Endothelial cell of umbilical vein (primary cell): Measurements from ENCODE around the gene EP400.

Experiments used
- EZH2 ChIP-seq: IDR thresholded peaks from 2 replicates; pipeline ENCODE4 v1.6.1; 2012; ENCODE audit warnings: borderline replicate concordance, low read depth, mild to moderate bottlenecking, moderate library complexity, low read length, inconsistent platforms; ENCODE audit not compliant: severe bottlenecking
- FOS ChIP-seq: IDR thresholded peaks from 2 replicates; pipeline ENCODE4 v1.6.1; 2011; ENCODE audit warnings: mild to moderate bottlenecking, low read length, moderate library complexity, borderline replicate concordance; ENCODE audit not compliant: insufficient read depth
- MAX ChIP-seq: IDR thresholded peaks from 2 replicates; pipeline ENCODE4 v1.6.1; 2011; ENCODE audit not compliant: insufficient read depth, insufficient read length
- POLR2AphosphoS5 ChIP-seq: IDR thresholded peaks from 2 replicates; pipeline ENCODE4 v1.6.1; 2012; ENCODE audit warnings: low read depth, mild to moderate bottlenecking, control low read depth, low read length, moderate library complexity; ENCODE audit not compliant: insufficient read depth
- TF ChIP-seq, protein P1 (sequence below), 2 donors: IDR thresholded peaks; 1 replicate in 1 of 2; 2 replicates in 1 of 2; pipeline ENCODE4 v1.5.1; 2011; ENCODE audit warnings: low read length in 2 of 2, mild to moderate bottlenecking in 2 of 2, moderate library complexity in 2 of 2, control low read depth in 1 of 2, inconsistent platforms in 1 of 2, low read depth in 1 of 2; ENCODE audit not compliant: insufficient read depth in 1 of 2; ENCODE audit errors: extremely low read depth in 1 of 2

- no peak for TF ChIP-seq POLR2AphosphoS5
- TF ChIP-seq, protein P1, sequence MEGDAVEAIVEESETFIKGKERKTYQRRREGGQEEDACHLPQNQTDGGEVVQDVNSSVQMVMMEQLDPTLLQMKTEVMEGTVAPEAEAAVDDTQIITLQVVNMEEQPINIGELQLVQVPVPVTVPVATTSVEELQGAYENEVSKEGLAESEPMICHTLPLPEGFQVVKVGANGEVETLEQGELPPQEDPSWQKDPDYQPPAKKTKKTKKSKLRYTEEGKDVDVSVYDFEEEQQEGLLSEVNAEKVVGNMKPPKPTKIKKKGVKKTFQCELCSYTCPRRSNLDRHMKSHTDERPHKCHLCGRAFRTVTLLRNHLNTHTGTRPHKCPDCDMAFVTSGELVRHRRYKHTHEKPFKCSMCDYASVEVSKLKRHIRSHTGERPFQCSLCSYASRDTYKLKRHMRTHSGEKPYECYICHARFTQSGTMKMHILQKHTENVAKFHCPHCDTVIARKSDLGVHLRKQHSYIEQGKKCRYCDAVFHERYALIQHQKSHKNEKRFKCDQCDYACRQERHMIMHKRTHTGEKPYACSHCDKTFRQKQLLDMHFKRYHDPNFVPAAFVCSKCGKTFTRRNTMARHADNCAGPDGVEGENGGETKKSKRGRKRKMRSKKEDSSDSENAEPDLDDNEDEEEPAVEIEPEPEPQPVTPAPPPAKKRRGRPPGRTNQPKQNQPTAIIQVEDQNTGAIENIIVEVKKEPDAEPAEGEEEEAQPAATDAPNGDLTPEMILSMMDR (IDR thresholded peaks at IDR 0.05; ENCODE audit: extremely low read depth in 1 of 2, insufficient read depth in 1 of 2, low read depth in 1 of 2, low read length in 2 of 2) = no peak
- no peak for TF ChIP-seq MAX
- no peak for TF ChIP-seq EZH2
- no peak for TF ChIP-seq FOS
Observed at GRCh38 chr12:131986361-131986760, 36.6 kb downstream of the EP400 start.
